Brain microvascular endothelial cell (primary cell): Measurements from ENCODE around the gene SPDEF.

Source experiments
- DNase-seq: peaks from one replicate; pipeline ENCODE4 v3.0.0-alpha.2; 2020
- H3K27ac ChIP-seq: fragments of 250-450 bp; sonication (Bioruptor Pico); 2 replicates; pipeline ENCODE4 v1.5.1; 2020; ENCODE audit warnings: mild to moderate bottlenecking, moderate library complexity
- H3K27me3 ChIP-seq: fragments of 250-450 bp; sonication (Bioruptor Pico); replicated peaks from 2 replicates; pipeline ENCODE4 v1.5.1; 2020; ENCODE audit warnings: mild to moderate bottlenecking
- H3K36me3 ChIP-seq: fragments of 250-450 bp; sonication (Bioruptor Pico); replicated peaks from 2 replicates; pipeline ENCODE4 v1.5.1; 2020; ENCODE audit warnings: mild to moderate bottlenecking
- H3K4me3 ChIP-seq: 2 replicates; pipeline ENCODE4 v1.5.1; 2011; ENCODE audit warnings: low read depth, mild to moderate bottlenecking, control low read depth, low read length, moderate library complexity
- CTCF ChIP-seq: IDR thresholded peaks from 2 replicates; pipeline ENCODE4 v1.5.1; 2011; ENCODE audit warnings: low read depth, mild to moderate bottlenecking, moderate library complexity, low read length, control low read depth, inconsistent platforms; ENCODE audit errors: missing control alignments
- in situ Hi-C: cut with HindIII; loops from 2 replicates; pipeline ENCODE4 v1.10.0; 2017; ENCODE audit warnings: low sequenced_read_pairs, low pct_ligation_motif_present

SPDEF gene

GRCh38 chr6:34526241-34526972, 29.7 kb downstream of the SPDEF start:
- TF ChIP-seq CTCF, result no peak
- Histone ChIP-seq H3K27me3 (no peaks in the 10 kb centered on the region), H3K36me3 (no peaks in the 10 kb centered on the region), H3K27ac (no peak overlapping the region), H3K4me3 (peak overlapping the region; percentile 41)
- no peak for DNase-seq
- in situ Hi-C loops, result no loop called here

- no peak overlapping the region for H3K4me3 ChIP-seq
- H3K36me3 ChIP-seq, result no peaks in the 10 kb centered on the region
- no peak for DNase-seq
- in situ Hi-C loops, result no loop called here
- TF ChIP-seq CTCF, result no peak
- H3K27me3 ChIP-seq, result no peaks in the 10 kb centered on the region
- H3K27ac ChIP-seq, result no peak overlapping the region
These were observed 30.5 kb downstream of the SPDEF start for GRCh38 chr6:34525431-34526175.

GRCh38 chr6:34524971-34525370, 31.2 kb downstream of the SPDEF start:
- TF ChIP-seq CTCF, result no peak

GRCh38 chr6:34524499-34524898, 31.6 kb downstream of the SPDEF start:
- in situ Hi-C loops, result no loop called here
- Histone ChIP-seq H3K4me3 (no peak overlapping the region), H3K27me3 (no peaks in the 10 kb centered on the region), H3K36me3 (no peaks in the 10 kb centered on the region), H3K27ac (no peak overlapping the region)
- no peak for DNase-seq
- no peak for TF ChIP-seq CTCF

More at GRCh38 chr6:34524971-34525370, 31.2 kb downstream of the SPDEF start:
- no peaks in the 10 kb centered on the region for H3K27me3 ChIP-seq
- in situ Hi-C loops, result no loop called here
- H3K36me3 ChIP-seq, result no peaks in the 10 kb centered on the region
- DNase-seq, result no peak
- H3K27ac ChIP-seq, result no peak overlapping the region
- no peak overlapping the region for H3K4me3 ChIP-seq

GRCh38 chr6:34523441-34524206, 32.5 kb downstream of the SPDEF start:
- Histone ChIP-seq H3K27me3 (no peaks in the 10 kb centered on the region), H3K27ac (no peak overlapping the region), H3K36me3 (no peaks in the 10 kb centered on the region), H3K4me3 (no peak overlapping the region)
- in situ Hi-C loops, result no loop called here
- no peak for DNase-seq
- TF ChIP-seq CTCF, result no peak
